ENCODE results near the gene AP5Z1.

DNA sequence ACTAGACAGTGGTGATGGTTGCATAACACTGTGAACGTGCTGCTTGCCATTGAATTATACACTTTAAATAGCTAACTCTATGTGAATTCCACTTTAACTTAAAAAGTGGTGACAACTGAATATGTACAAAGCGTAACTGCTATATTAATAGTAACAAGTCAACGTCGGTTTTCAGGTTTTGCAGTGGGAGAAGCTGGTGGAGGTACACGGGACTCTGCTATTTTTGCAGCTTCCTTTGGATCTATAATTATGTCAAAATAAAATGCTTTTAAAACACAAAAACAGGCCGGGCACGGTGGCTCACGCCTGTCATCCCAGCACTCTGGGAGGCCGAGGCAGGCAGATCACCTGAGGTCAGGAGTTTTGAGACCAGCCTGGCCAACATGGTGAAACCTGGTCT is 21.0 kb downstream of the AP5Z1 start:
- TF ChIP-seq, protein P1, sequence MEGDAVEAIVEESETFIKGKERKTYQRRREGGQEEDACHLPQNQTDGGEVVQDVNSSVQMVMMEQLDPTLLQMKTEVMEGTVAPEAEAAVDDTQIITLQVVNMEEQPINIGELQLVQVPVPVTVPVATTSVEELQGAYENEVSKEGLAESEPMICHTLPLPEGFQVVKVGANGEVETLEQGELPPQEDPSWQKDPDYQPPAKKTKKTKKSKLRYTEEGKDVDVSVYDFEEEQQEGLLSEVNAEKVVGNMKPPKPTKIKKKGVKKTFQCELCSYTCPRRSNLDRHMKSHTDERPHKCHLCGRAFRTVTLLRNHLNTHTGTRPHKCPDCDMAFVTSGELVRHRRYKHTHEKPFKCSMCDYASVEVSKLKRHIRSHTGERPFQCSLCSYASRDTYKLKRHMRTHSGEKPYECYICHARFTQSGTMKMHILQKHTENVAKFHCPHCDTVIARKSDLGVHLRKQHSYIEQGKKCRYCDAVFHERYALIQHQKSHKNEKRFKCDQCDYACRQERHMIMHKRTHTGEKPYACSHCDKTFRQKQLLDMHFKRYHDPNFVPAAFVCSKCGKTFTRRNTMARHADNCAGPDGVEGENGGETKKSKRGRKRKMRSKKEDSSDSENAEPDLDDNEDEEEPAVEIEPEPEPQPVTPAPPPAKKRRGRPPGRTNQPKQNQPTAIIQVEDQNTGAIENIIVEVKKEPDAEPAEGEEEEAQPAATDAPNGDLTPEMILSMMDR (conservative IDR thresholded peaks at IDR 0.05), result no peak
- no peak for TF ChIP-seq EZH2 (IDR thresholded peaks at IDR 0.05; ENCODE audit: low read depth)

Data from PC-9 (cell line).